ENCODE measurements around the gene EIF4G3.
"Not testable (repeated sequence)": the region's sequence is repeated elsewhere in the genome, so short reads cannot be mapped to it uniquely, and the experiment has no call there.

The EIF4G3 gene

DNA sequence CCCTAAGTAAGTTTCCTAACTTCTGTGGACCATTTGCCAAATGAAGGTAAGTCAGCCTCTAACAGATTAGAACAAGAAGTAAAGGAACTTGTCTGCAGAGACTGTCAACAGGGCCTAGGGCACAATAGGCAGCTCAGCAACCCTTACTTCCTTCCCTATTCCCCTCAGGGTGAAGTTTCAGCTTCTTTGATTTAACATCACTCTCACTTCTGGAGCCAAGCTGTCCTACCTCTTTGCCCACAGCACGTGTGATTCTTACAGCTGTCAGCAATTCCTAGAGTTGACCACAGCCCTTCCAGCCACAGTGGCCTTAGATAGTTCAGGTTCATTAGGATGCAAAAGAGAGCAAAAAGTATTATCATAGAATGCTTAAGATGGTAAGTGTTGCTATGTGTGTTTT, 7.6 kb upstream of the EIF4G3 start:
- WGBS = 50% methylated on average over 1 of the region's 1 CpG

DNA sequence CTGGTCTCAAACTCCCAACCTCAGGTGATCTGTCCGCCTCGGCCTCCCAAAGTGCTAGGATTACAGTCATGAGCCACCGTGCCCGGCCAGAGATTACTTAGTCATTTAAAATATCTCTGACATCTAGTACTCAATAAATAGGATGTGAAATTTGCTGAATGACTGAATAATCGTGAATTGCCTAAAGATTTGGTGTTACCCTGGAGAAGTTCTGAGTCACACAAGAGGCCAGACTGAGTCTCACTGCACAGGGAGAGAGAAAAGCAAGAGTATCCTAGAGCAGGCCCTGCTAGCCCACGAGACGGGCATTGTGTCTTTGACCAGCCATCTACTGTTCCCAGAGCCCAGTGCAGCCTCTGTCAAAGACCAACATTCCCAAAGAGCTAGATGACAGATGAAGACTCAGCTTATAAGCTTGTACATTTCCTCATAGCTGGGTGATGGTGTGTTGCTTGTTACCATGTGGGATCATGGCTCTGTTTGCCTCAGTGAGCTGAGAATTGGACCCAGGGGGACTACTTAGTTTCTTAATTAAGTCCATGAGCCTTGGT, 5.6 kb upstream of the EIF4G3 start:
- WGBS = 92% methylated on average over 7 of the region's 7 CpGs
- Histone ChIP-seq H3K36me3 (ENCODE audit: insufficient read depth, low read length) (no peaks in the 10 kb centered on the region), H3K27me3 (ENCODE audit: insufficient read depth, low read length) (peaks cover 71% of the 10 kb centered on the region), H3K4me3 (ENCODE audit: low read length) (no peak overlapping the region), H3K9me3 (ENCODE audit: insufficient read depth, low read depth, low read length) (no peaks in the 10 kb centered on the region; the same call in 1 of the 2 replicates), H3K9ac (ENCODE audit: low read depth, low read length) (no peak overlapping the region), H3K27ac (ENCODE audit: low read depth, low read length) (no peak overlapping the region), H3K4me1 (ENCODE audit: insufficient read depth, low read length) (no peaks in the 10 kb centered on the region)

More for the DNA sequence above, 7.6 kb upstream of the EIF4G3 start:
- Histone ChIP-seq H3K27ac (ENCODE audit: low read depth, low read length) (no peak overlapping the region), H3K9me3 (ENCODE audit: insufficient read depth, low read depth, low read length) (no peaks in the 10 kb centered on the region; the same call in 1 of the 2 replicates), H3K36me3 (ENCODE audit: insufficient read depth, low read length) (no peaks in the 10 kb centered on the region), H3K4me1 (ENCODE audit: insufficient read depth, low read length) (no peaks in the 10 kb centered on the region), H3K9ac (ENCODE audit: low read depth, low read length) (no peak overlapping the region), H3K4me3 (ENCODE audit: low read length) (no peak overlapping the region), H3K27me3 (ENCODE audit: insufficient read depth, low read length) (peaks cover 77% of the 10 kb centered on the region)

DNA sequence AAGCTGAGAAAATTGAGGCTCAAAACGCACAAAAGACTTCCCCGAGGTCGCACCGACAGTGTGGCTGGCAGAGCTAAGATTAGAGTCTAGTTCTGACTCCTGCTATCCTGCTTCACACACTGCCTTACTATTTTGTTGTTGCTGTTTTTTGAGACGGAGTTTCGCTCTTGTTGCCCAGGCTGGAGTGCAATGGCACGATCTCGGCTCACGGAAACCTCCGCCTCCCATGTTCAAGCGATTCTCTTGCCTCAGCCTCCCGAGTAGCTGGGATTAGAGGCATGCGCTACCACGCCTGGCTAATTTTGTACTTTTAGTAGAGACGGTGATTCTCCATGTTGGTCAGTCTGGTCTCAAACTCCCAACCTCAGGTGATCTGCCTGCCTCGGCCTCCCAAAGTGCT, 1.6 kb upstream of the EIF4G3 start:
- not testable (repeated sequence) for H3K9ac ChIP-seq (ENCODE audit: low read depth, low read length); H3K4me3 ChIP-seq (ENCODE audit: low read length); H3K27ac ChIP-seq (ENCODE audit: low read depth, low read length); H3K36me3 ChIP-seq (ENCODE audit: insufficient read depth, low read length); H3K9me3 ChIP-seq (ENCODE audit: insufficient read depth, low read depth, low read length)
- peaks cover 16% of the 10 kb centered on the region for H3K4me1 ChIP-seq (ENCODE audit: insufficient read depth, low read length)
- H3K27me3 ChIP-seq (ENCODE audit: insufficient read depth, low read length) = peaks cover 40% of the 10 kb centered on the region
- WGBS = 94% methylated on average over 16 of the region's 16 CpGs

DNA sequence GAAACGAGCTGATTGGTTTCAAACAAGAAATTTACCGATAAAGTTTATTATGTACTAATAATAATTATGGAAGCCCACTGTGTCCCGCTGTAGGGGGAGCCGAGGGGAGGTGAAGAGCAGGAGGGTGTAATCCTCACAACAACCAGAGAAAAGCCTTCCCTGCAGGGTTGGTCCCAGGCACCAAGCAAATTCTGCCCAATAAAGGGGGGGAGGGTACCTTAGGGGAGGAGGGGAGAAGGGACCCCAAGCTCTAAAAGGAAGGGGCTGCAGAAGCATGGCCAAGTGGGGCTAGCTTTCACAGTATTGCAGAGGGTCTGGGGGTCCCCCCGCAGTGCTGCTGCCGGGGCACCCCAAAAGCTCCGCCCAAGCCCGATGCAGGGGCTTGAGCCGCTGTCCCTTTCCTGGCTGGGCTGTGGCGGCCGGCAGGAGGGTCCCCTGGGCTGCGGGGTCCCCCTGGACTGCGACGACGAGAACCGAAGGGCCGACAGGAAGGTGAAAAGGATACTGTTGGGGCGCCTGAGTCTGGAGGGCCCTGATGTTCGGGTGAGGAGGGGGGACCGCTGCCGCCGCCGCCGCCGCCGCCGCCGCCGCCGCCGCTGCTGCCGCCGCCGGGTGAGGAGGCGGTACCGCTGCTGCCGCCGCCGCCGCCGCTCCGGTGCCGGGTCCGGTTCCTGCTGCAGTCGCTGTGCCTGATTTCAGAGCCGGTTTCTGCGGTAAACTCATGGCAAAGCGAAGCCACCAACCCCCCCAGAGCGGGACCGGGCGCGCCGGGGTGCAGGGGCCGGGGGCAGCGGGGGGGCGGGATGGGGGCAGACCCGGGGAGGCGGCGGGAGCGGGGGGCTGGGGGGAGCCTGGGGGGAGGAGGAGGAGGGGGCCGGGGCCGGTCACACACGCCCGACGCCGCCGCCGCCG, 771 bp downstream of the EIF4G3 start:
- H3K4me1 ChIP-seq (ENCODE audit: insufficient read depth, low read length) = peaks cover 16% of the 10 kb centered on the region
- H3K9ac ChIP-seq (ENCODE audit: low read depth, low read length) = peak overlapping the region; percentile 82
- WGBS = under 1% methylated on average over 54 of the region's 69 CpGs
- H3K4me3 ChIP-seq (ENCODE audit: low read length) = peak overlapping the region; percentile 84
- peaks cover 11% of the 10 kb centered on the region; the same call in 1 of the 2 replicates for H3K36me3 ChIP-seq (ENCODE audit: insufficient read depth, low read length)
- H3K9me3 ChIP-seq (ENCODE audit: insufficient read depth, low read depth, low read length) = no peaks in the 10 kb centered on the region
- peak overlapping the region; percentile 78; the same call in 1 of the 2 replicates for H3K27ac ChIP-seq (ENCODE audit: low read depth, low read length)
- peaks cover 18% of the 10 kb centered on the region for H3K27me3 ChIP-seq (ENCODE audit: insufficient read depth, low read length)

DNA sequence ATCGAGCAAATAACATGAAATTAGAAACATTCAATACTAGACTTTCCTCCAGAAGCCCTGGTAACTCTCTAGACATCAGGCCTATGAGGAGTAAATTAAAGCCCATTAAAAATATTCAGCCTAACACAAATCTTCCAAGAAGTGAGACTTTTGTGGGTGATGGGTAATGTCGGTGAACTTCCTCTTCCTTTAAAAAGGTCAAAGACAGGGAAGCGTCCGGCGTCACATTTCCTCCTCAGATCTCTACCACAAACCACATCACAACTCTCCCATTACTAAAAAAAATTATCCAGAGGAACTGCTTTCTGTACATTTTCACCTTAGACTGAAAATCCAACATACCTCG, 1.4 kb downstream of the EIF4G3 start:
- Histone ChIP-seq H3K9me3 (ENCODE audit: insufficient read depth, low read depth, low read length) (no peaks in the 10 kb centered on the region), H3K27me3 (ENCODE audit: insufficient read depth, low read length) (peaks cover 15% of the 10 kb centered on the region; the same call in 1 of the 2 replicates), H3K27ac (ENCODE audit: low read depth, low read length) (no peak overlapping the region), H3K36me3 (ENCODE audit: insufficient read depth, low read length) (peaks cover 17% of the 10 kb centered on the region; the same call in 1 of the 2 replicates), H3K4me1 (ENCODE audit: insufficient read depth, low read length) (peaks cover 16% of the 10 kb centered on the region), H3K9ac (ENCODE audit: low read depth, low read length) (peak overlapping the region; percentile 82), H3K4me3 (ENCODE audit: low read length) (peak overlapping the region; percentile 84)
- WGBS = 7% methylated on average over 6 of the region's 6 CpGs

DNA sequence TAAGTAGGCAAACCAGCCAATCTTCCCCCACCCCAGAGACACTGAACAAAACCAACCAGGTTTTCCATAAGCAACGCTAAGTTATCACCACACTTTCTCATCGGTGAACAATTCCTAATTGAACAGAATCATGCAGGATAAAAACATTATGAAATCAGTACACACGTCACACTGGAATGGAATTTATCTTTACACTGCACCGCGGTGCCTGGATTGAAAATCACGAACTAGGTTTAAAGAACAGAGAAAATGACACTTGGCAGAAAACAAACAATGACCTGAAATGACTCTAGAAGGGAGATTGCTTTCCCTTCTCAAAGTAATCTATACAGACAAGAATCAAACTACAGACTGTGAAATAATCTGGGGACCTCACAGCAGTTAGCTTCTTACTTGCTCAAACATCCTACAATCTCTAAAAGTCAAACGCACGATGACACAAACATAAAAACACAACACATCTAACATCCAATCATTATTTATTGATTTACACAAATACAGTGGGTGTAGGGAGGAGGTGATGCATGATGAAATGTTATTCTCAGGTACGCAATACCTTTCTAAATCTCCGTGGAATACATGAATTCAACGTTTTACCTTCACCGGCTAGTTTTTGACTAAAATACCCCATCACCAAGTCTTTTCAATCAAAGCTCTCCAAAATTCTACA, 1.9 kb downstream of the EIF4G3 start:
- H3K27ac ChIP-seq (ENCODE audit: low read depth, low read length) = no peak overlapping the region
- peaks cover 15% of the 10 kb centered on the region; the same call in 1 of the 2 replicates for H3K27me3 ChIP-seq (ENCODE audit: insufficient read depth, low read length)
- 36% methylated on average over 12 of the region's 12 CpGs for WGBS
- H3K36me3 ChIP-seq (ENCODE audit: insufficient read depth, low read length) = peaks cover 21% of the 10 kb centered on the region
- H3K9me3 ChIP-seq (ENCODE audit: insufficient read depth, low read depth, low read length) = no peaks in the 10 kb centered on the region
- H3K9ac ChIP-seq (ENCODE audit: low read depth, low read length) = peak overlapping the region; percentile 82
- H3K4me3 ChIP-seq (ENCODE audit: low read length) = peak overlapping the region; percentile 84
- peaks cover 16% of the 10 kb centered on the region for H3K4me1 ChIP-seq (ENCODE audit: insufficient read depth, low read length)

DNA sequence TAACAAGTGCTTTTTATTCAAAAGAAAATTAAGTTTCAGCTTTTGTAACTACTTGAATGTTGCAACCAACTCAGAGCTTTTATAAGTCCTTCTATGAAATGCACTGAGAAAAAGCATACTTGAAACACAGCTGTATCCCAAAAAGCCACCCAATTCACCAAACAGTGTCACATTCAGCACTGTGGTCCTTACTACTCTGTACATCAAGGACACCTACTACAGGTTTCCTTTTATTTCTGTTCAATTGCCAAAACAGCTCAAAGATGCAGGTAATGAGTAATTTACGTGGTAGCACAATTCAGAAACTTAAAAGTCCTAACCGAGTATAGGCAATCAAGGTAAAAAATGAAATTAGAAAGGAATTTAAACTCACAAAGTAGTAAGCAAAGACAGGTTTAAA, 2.5 kb downstream of the EIF4G3 start:
- peaks cover 15% of the 10 kb centered on the region; the same call in 1 of the 2 replicates for H3K27me3 ChIP-seq (ENCODE audit: insufficient read depth, low read length)
- peaks cover 26% of the 10 kb centered on the region for H3K36me3 ChIP-seq (ENCODE audit: insufficient read depth, low read length)
- WGBS = 97% methylated on average over 2 of the region's 2 CpGs
- H3K4me3 ChIP-seq (ENCODE audit: low read length) = peak overlapping the region; percentile 84
- H3K9ac ChIP-seq (ENCODE audit: low read depth, low read length) = peak overlapping the region; percentile 82; the same call in 1 of the 2 replicates
- H3K9me3 ChIP-seq (ENCODE audit: insufficient read depth, low read depth, low read length) = no peaks in the 10 kb centered on the region
- H3K4me1 ChIP-seq (ENCODE audit: insufficient read depth, low read length) = peaks cover 16% of the 10 kb centered on the region
- no peak overlapping the region for H3K27ac ChIP-seq (ENCODE audit: low read depth, low read length)

DNA sequence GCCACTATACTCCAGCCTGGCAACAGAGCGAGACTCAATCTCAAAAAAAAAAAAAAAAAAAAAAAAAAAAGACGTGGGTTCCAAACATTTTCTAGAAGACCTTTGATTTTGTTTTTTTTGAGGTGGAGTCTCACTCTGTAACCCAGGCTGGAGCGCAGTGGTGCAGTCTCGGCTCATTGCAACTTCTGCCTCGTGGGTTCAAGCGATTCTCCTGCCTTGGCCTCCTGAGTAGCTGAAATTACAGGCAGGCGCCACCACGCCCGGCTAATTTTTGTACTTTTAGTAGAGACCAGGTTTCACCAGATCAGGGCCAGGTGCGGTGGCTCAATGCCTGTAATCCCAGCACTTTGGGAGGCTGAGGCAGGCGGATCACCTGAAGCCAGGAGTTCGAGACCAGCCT, 3.6 kb downstream of the EIF4G3 start:
- H3K9me3 ChIP-seq (ENCODE audit: insufficient read depth, low read depth, low read length); H3K27ac ChIP-seq (ENCODE audit: low read depth, low read length); H3K4me3 ChIP-seq (ENCODE audit: low read length); H3K27me3 ChIP-seq (ENCODE audit: insufficient read depth, low read length); H3K9ac ChIP-seq (ENCODE audit: low read depth, low read length): not testable (repeated sequence)
- Histone ChIP-seq H3K36me3 (ENCODE audit: insufficient read depth, low read length) (peaks cover 34% of the 10 kb centered on the region), H3K4me1 (ENCODE audit: insufficient read depth, low read length) (peaks cover 16% of the 10 kb centered on the region)
- 91% methylated on average over 12 of the region's 12 CpGs for WGBS

DNA sequence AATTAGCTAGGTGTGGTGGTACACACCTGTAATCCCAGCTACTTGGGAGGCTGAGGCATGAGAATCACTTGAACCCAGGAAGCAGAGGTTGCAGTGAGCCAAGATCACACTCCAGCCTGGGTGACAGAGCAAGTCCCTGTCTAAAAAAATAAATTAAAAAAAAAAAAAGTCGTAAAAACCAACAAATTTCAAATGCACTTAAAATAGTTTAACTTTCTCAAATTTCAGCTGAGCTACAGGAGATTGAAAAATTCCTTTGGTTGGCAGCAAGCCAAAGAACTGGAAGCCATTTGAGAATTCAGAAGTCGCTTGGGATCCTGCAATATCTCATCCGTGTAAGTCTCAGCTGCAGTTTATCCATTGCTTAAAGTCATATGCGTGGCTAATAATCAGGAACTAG, 5.9 kb downstream of the EIF4G3 start:
- WGBS = 100% methylated on average over 2 of the region's 4 CpGs

DNA sequence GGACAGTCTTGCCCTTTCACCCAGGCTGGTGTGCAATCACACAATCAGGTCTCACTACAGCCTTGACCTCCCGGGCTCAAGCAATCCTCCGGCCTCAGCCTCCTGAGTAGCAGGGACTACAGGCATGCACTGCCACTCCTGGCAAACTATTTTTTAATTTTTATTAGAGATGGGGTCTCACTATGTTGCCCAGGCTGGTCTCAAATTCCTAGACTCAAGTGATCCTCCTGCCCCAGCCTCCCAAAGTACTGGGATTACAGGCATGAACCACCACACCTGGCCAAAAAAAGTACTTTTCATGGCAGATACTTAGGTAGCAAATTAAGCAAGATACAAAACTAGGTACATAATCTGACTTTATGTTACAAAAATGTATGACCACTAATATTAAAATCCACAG, 8.3 kb downstream of the EIF4G3 start:
- WGBS = 90% methylated on average over 2 of the region's 2 CpGs

More for the DNA sequence above, 5.9 kb downstream of the EIF4G3 start:
- not testable (repeated sequence) for H3K9me3 ChIP-seq (ENCODE audit: insufficient read depth, low read depth, low read length); H3K9ac ChIP-seq (ENCODE audit: low read depth, low read length); H3K4me3 ChIP-seq (ENCODE audit: low read length); H3K27me3 ChIP-seq (ENCODE audit: insufficient read depth, low read length); H3K27ac ChIP-seq (ENCODE audit: low read depth, low read length)
- Histone ChIP-seq H3K4me1 (ENCODE audit: insufficient read depth, low read length) (peaks cover 16% of the 10 kb centered on the region), H3K36me3 (ENCODE audit: insufficient read depth, low read length) (peaks cover 50% of the 10 kb centered on the region)

DNA sequence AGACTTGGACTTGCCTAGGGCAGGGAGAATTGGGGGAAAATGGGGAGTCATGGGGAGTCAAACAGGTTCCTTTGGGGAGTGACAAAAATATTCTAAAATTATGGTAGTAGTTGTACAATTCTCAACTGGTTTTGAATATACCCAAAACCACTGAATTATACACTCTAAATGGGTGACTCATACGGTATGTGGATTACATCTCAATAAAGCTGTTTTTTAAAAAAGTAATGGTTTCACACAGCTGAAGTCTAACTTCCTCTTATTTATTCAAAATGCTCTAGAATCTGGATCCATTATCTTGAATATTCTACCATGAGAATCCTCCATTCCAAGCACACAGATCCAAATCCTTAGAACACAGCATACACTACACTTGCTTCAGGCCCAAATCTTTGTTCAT, 11.1 kb downstream of the EIF4G3 start:
- 90% methylated on average over 1 of the region's 1 CpG for WGBS

More for the DNA sequence above, 8.3 kb downstream of the EIF4G3 start:
- Histone ChIP-seq H3K27me3 (ENCODE audit: insufficient read depth, low read length) (no peaks in the 10 kb centered on the region), H3K9ac (ENCODE audit: low read depth, low read length) (no peak overlapping the region), H3K9me3 (ENCODE audit: insufficient read depth, low read depth, low read length) (no peaks in the 10 kb centered on the region), H3K27ac (ENCODE audit: low read depth, low read length) (no peak overlapping the region), H3K4me1 (ENCODE audit: insufficient read depth, low read length) (no peaks in the 10 kb centered on the region), H3K4me3 (ENCODE audit: low read length) (no peak overlapping the region), H3K36me3 (ENCODE audit: insufficient read depth, low read length) (peaks cover 58% of the 10 kb centered on the region)

More for the DNA sequence above, 11.1 kb downstream of the EIF4G3 start:
- no peaks in the 10 kb centered on the region for H3K27me3 ChIP-seq (ENCODE audit: insufficient read depth, low read length)
- H3K36me3 ChIP-seq (ENCODE audit: insufficient read depth, low read length) = peaks cover 59% of the 10 kb centered on the region
- no peak overlapping the region for H3K4me3 ChIP-seq (ENCODE audit: low read length)
- H3K27ac ChIP-seq (ENCODE audit: low read depth, low read length) = no peak overlapping the region
- H3K4me1 ChIP-seq (ENCODE audit: insufficient read depth, low read length) = no peaks in the 10 kb centered on the region
- H3K9me3 ChIP-seq (ENCODE audit: insufficient read depth, low read depth, low read length) = no peaks in the 10 kb centered on the region
- H3K9ac ChIP-seq (ENCODE audit: low read depth, low read length) = no peak overlapping the region
